Measurements from ENCODE around the gene FBXL2. TPM values are rescaled to one million over a fixed set of nuclear protein-coding genes. Genes with fewer than 3 reads are reported as not detected.
"Not testable (repeated sequence)": the region's sequence is repeated elsewhere in the genome, so short reads cannot be mapped to it uniquely, and the experiment has no call there.

FBXL2 gene
- total RNA-seq, 1 donor from 2014 or later = 16.0 TPM

DNA sequence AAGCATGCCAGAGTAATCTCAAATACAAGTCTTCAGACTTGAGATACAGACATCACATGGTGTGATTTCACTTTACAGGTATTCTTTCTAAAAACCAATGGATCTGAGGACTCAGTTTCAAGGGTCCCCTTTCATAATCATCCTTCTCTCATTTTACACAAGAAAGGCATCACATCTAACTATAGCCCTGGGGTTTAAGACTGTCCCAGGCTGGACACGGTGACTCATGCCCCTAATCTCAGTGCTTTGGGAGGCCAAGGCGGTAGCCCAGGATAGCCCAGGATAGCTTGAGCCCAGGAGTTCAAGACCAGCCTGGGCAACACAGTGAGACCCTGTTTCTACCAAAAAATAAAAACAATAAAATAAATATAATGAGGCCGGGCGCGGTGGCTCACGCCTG, 126.5 kb downstream of the FBXL2 start:
- no peak for DNase-seq (ENCODE audit: extremely low spot score, unreplicated experiment)
- no peak overlapping the region for H3K27ac Mint-ChIP-seq (ENCODE audit: unreplicated experiment)

DNA sequence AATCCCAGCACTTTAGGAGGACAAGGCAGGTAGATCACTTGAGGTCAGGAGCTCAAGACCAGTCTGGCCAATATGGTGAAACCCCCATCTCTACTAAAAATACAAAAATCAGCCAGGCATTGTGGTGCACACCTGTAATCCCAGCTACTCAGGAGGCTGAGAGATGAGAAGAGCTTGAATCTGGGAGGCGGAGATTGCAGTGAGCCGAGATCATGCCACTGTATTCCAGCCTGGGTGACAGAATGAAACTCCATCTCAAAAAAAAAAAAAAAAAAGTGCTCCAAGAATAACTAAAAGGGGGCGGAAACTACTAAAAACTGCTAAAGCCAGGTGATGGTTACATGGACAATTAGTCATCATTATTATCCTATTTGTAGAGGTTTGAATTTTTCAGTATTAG, 133.6 kb downstream of the FBXL2 start:
- H3K4me3 Mint-ChIP-seq (ENCODE audit: unreplicated experiment); H3K27me3 Mint-ChIP-seq (ENCODE audit: unreplicated experiment); DNase-seq (ENCODE audit: extremely low spot score, unreplicated experiment); H3K4me1 Mint-ChIP-seq (ENCODE audit: unreplicated experiment); H3K27ac Mint-ChIP-seq (ENCODE audit: unreplicated experiment); H3K9me3 Mint-ChIP-seq (ENCODE audit: unreplicated experiment): not testable (repeated sequence)
- H3K36me3 Mint-ChIP-seq (ENCODE audit: unreplicated experiment) = peaks cover 51% of the 10 kb centered on the region

More for the DNA sequence above, 126.5 kb downstream of the FBXL2 start:
- TF ChIP-seq, protein P1, sequence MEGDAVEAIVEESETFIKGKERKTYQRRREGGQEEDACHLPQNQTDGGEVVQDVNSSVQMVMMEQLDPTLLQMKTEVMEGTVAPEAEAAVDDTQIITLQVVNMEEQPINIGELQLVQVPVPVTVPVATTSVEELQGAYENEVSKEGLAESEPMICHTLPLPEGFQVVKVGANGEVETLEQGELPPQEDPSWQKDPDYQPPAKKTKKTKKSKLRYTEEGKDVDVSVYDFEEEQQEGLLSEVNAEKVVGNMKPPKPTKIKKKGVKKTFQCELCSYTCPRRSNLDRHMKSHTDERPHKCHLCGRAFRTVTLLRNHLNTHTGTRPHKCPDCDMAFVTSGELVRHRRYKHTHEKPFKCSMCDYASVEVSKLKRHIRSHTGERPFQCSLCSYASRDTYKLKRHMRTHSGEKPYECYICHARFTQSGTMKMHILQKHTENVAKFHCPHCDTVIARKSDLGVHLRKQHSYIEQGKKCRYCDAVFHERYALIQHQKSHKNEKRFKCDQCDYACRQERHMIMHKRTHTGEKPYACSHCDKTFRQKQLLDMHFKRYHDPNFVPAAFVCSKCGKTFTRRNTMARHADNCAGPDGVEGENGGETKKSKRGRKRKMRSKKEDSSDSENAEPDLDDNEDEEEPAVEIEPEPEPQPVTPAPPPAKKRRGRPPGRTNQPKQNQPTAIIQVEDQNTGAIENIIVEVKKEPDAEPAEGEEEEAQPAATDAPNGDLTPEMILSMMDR (IDR thresholded peaks at IDR 0.05) = no peak
- peaks cover 15% of the 10 kb centered on the region for H3K4me1 Mint-ChIP-seq (ENCODE audit: unreplicated experiment)
- peaks cover 56% of the 10 kb centered on the region for H3K36me3 Mint-ChIP-seq (ENCODE audit: unreplicated experiment)
- H3K4me3 Mint-ChIP-seq (ENCODE audit: unreplicated experiment) = no peak overlapping the region
- H3K9me3 Mint-ChIP-seq (ENCODE audit: unreplicated experiment) = no peaks in the 10 kb centered on the region
- no peaks in the 10 kb centered on the region for H3K27me3 Mint-ChIP-seq (ENCODE audit: unreplicated experiment)

DNA sequence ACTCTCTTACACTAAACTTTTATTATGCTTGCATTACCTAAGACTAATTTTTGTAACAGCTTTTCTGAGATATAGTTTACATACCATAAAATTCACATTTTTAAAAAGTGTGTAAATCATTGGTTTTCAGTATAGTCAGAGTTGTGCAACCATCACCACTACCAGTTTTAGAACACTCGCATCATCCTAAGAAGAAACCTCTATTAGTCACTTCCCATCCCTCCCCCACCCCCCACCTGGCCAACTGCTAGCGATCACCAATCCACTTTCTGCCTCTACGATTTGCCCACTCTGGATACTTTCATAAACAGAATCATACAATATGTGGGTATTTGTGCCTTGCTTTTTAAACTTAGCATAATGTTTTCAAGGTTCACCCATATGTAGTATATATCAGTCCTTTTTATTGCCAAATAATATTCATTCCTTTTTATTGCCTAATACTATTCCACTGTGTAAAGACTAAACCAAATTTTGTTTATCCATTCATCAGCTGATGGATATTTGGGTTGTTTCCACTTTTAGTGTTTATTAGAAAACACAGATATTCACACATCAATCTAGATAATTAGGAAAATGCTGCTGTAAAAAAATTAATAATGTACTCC, 139.9 kb downstream of the FBXL2 start:
- H3K9me3 Mint-ChIP-seq (ENCODE audit: unreplicated experiment) = no peaks in the 10 kb centered on the region
- no peaks in the 10 kb centered on the region for H3K27me3 Mint-ChIP-seq (ENCODE audit: unreplicated experiment)
- H3K4me3 Mint-ChIP-seq (ENCODE audit: unreplicated experiment) = no peak overlapping the region
- DNase-seq (ENCODE audit: extremely low spot score, unreplicated experiment) = no peak
- TF ChIP-seq, protein P1 (IDR thresholded peaks at IDR 0.05) = no peak
- H3K4me1 Mint-ChIP-seq (ENCODE audit: unreplicated experiment) = peaks cover 8% of the 10 kb centered on the region
- H3K27ac Mint-ChIP-seq (ENCODE audit: unreplicated experiment) = no peak overlapping the region
- peaks cover 48% of the 10 kb centered on the region for H3K36me3 Mint-ChIP-seq (ENCODE audit: unreplicated experiment)

DNA sequence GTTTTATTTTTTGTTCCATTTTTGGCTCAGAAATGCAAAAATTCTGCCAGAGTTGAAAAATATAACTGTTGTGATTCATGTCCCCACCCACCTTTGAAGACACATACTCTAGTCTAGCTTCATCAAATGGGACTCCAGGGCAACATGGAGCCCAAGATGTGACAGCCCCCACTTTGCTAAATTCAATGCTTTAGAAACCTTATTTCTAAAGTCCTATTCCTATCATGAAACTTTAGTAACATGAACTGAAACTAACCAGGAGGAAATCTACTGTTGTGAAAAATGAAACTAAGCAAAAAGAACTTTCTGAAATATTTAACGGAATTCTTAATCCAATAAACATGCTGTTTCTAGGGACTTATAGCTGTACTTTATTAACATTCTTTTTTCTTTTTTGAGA, 142.7 kb downstream of the FBXL2 start:
- H3K4me1 Mint-ChIP-seq (ENCODE audit: unreplicated experiment) = peaks cover 10% of the 10 kb centered on the region
- no peak overlapping the region for H3K4me3 Mint-ChIP-seq (ENCODE audit: unreplicated experiment)
- no peak for DNase-seq (ENCODE audit: extremely low spot score, unreplicated experiment)
- H3K27me3 Mint-ChIP-seq (ENCODE audit: unreplicated experiment) = no peaks in the 10 kb centered on the region
- TF ChIP-seq, protein P1 (IDR thresholded peaks at IDR 0.05) = no peak
- no peaks in the 10 kb centered on the region for H3K9me3 Mint-ChIP-seq (ENCODE audit: unreplicated experiment)
- H3K27ac Mint-ChIP-seq (ENCODE audit: unreplicated experiment) = peak overlapping the region; percentile 67
- H3K36me3 Mint-ChIP-seq (ENCODE audit: unreplicated experiment) = peaks cover 49% of the 10 kb centered on the region

DNA sequence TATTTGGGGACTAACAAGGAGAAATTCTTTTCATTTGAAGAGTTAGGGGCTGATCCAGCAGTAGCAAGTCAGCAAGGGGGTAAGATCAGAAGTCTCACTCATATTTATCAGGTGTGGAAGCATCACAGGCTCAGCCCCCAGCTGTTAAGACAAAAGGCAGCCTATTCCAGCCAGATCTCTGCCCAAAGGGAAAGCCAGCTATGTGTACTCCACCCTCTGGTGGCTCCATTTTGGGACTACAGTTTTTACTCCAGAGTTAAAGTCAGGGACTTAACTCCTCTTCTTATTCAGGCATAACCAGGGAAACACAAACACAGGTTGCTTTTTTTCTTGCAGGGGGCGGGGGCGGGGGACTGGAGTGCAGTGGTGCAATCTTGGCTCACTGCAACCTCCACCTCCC, 143.7 kb downstream of the FBXL2 start:
- H3K9me3 Mint-ChIP-seq (ENCODE audit: unreplicated experiment) = no peaks in the 10 kb centered on the region
- TF ChIP-seq, protein P1 (IDR thresholded peaks at IDR 0.05) = no peak
- no peaks in the 10 kb centered on the region for H3K27me3 Mint-ChIP-seq (ENCODE audit: unreplicated experiment)
- no peak overlapping the region for H3K4me3 Mint-ChIP-seq (ENCODE audit: unreplicated experiment)
- H3K27ac Mint-ChIP-seq (ENCODE audit: unreplicated experiment) = peak overlapping the region; percentile 31
- DNase-seq (ENCODE audit: extremely low spot score, unreplicated experiment) = no peak
- peaks cover 16% of the 10 kb centered on the region for H3K4me1 Mint-ChIP-seq (ENCODE audit: unreplicated experiment)
- peaks cover 50% of the 10 kb centered on the region for H3K36me3 Mint-ChIP-seq (ENCODE audit: unreplicated experiment)

All from osteocyte (in vitro differentiated cells).